HG03442 (cell line): ENCODE measurements around the gene GH1.
"Not testable (repeated sequence)": the region's sequence is repeated elsewhere in the genome, so short reads cannot be mapped to it uniquely, and the experiment has no call there.

ENCODE experiments used
- ATAC-seq: cut with Tn5 transposase; IDR thresholded peaks from one replicate; pipeline ENCODE4 v1.9.1; 2021; ENCODE audit warnings: mild to moderate bottlenecking, moderate library complexity; ENCODE audit not compliant: unreplicated experiment

GH1 gene

GRCh38 chr17:63901971-63902370 is 16.7 kb downstream of the GH1 start:
- ATAC-seq, result not testable (repeated sequence)

GRCh38 chr17:63898899-63899798 is 19.5 kb downstream of the GH1 start:
- ATAC-seq, result peak; percentile 43

GRCh38 chr17:63896524-63897354 is 21.9 kb downstream of the GH1 start, which contains the start of gene CSH1:
CSH1 (minus strand) TSS chr17:63896574; CDS start chr17:63896511, 63 bp downstream.
- ATAC-seq, result not testable (repeated sequence)

- ATAC-seq, result not testable (repeated sequence)
Observed at GRCh38 chr17:63894821-63895220, 23.8 kb downstream of the GH1 start.

GRCh38 chr17:63894021-63894420 is 24.6 kb downstream of the GH1 start:
- not testable (repeated sequence) for ATAC-seq

GRCh38 chr17:63892316-63893037 is 26.2 kb downstream of the GH1 start:
- ATAC-seq, result not testable (repeated sequence)

GRCh38 chr17:63889026-63889848 is 29.4 kb downstream of the GH1 start:
- ATAC-seq, result not testable (repeated sequence)

- ATAC-seq, result not testable (repeated sequence)
Observed at GRCh38 chr17:63885119-63885518, 33.5 kb downstream of the GH1 start.

- ATAC-seq, result not testable (repeated sequence)
Observed at GRCh38 chr17:63882626-63883126, 36.0 kb downstream of the GH1 start.

GRCh38 chr17:63881935-63882601 is 36.6 kb downstream of the GH1 start, which contains the start of gene GH2:
GH2 (minus strand) TSS chr17:63881944; CDS start chr17:63881801, 143 bp downstream.
- ATAC-seq, result no peak

GRCh38 chr17:63881337-63881736 is 37.3 kb downstream of the GH1 start:
- ATAC-seq, result not testable (repeated sequence)

- ATAC-seq, result no peak
Observed at GRCh38 chr17:63880706-63881105, 37.9 kb downstream of the GH1 start.

GRCh38 chr17:63878413-63878812 is 40.2 kb downstream of the GH1 start:
- ATAC-seq, result not testable (repeated sequence)

- not testable (repeated sequence) for ATAC-seq
Observed at GRCh38 chr17:63874693-63875092, 43.9 kb downstream of the GH1 start.

GRCh38 chr17:63874061-63874626 is 44.5 kb downstream of the GH1 start:
- ATAC-seq, result not testable (repeated sequence)

GRCh38 chr17:63873577-63873976 is 45.1 kb downstream of the GH1 start, which contains the start of gene CSH2:
CSH2 (minus strand) TSS chr17:63873677; CDS start chr17:63873614, 63 bp downstream.
- not testable (repeated sequence) for ATAC-seq

GRCh38 chr17:63871646-63872365 is 46.8 kb downstream of the GH1 start:
- not testable (repeated sequence) for ATAC-seq

GRCh38 chr17:63870292-63870665 is 48.4 kb downstream of the GH1 start:
- not testable (repeated sequence) for ATAC-seq
